ENCODE results near the gene CHST10. TPM values are rescaled to one million over a fixed set of nuclear protein-coding genes. Genes with fewer than 3 reads are reported as not detected.

Gene CHST10
- total and polyA plus RNA-seq, 7 donors, result 0.46 to 15.1 (median 6.8) TPM

- Histone ChIP-seq H3K9me3 (no peaks in the 10 kb centered on the region), H3K4me1 (peaks cover 0 to 9% (median 0%) of the 10 kb centered on the region in 4 donors), H3K27me3 (no peaks in the 10 kb centered on the region), H3K4me3 (no peak overlapping the region), H3K27ac (no peak overlapping the region), H3K36me3 (no peaks in the 10 kb centered on the region)
- no peak for DNase-seq
- 77 to 89% methylated on average over 5 of the region's 5 CpGs for WGBS, 2 donors
- no peak for TF ChIP-seq EP300 (IDR thresholded peaks at IDR 0.05)
- TF ChIP-seq POLR2AphosphoS5 (IDR thresholded peaks at IDR 0.05), result no peak
- TF ChIP-seq POLR2A (IDR thresholded peaks at IDR 0.05), result no peak
- no peak for TF ChIP-seq CTCF (IDR thresholded peaks at IDR 0.05)
- intact Hi-C loops (cut with DNase I), result no loop called here
Measured at GRCh38 chr2:100451092-100451491, 33.6 kb upstream of the CHST10 start.

GRCh38 chr2:100446696-100447095 is 29.2 kb upstream of the CHST10 start:
- intact Hi-C loops (cut with DNase I), result no loop called here
- no peaks in the 10 kb centered on the region for H3K27me3 ChIP-seq
- H3K36me3 ChIP-seq, result no peaks in the 10 kb centered on the region
- H3K27ac ChIP-seq, result no peak overlapping the region
- no peak overlapping the region for H3K4me3 ChIP-seq
- peaks cover 0 to 3% (median 0%) of the 10 kb centered on the region in 4 donors for H3K9me3 ChIP-seq
- no peaks in the 10 kb centered on the region for H3K4me1 ChIP-seq
- TF ChIP-seq POLR2AphosphoS5 (IDR thresholded peaks at IDR 0.05) (no peak), CTCF (IDR thresholded peaks at IDR 0.05) (no peak), POLR2A (IDR thresholded peaks at IDR 0.05) (no peak), EP300 (IDR thresholded peaks at IDR 0.05) (no peak)
- WGBS, 2 donors, result 64 to 70% methylated on average over 2 of the region's 2 CpGs
- no peak for DNase-seq

GRCh38 chr2:100437751-100438150 is 20.3 kb upstream of the CHST10 start:
- H3K4me3 ChIP-seq, result no peak overlapping the region
- H3K27ac ChIP-seq, result no peak overlapping the region
- intact Hi-C loops (cut with DNase I), result no loop called here
- no peaks in the 10 kb centered on the region for H3K27me3 ChIP-seq
- no peak for TF ChIP-seq CTCF (IDR thresholded peaks at IDR 0.05)
- no peak for TF ChIP-seq EP300 (IDR thresholded peaks at IDR 0.05)
- no peak for TF ChIP-seq POLR2A (IDR thresholded peaks at IDR 0.05)
- no peak for TF ChIP-seq POLR2AphosphoS5 (IDR thresholded peaks at IDR 0.05)
- WGBS, 2 donors, result 75 to 76% methylated on average over 8 of the region's 8 CpGs
- no peaks in the 10 kb centered on the region for H3K4me1 ChIP-seq
- H3K9me3 ChIP-seq, result no peaks in the 10 kb centered on the region
- no peaks in the 10 kb centered on the region for H3K36me3 ChIP-seq
- no peak for DNase-seq

- WGBS, 2 donors, result 34 to 43% methylated on average over 1 of the region's 1 CpG
- Histone ChIP-seq H3K4me3 (no peak overlapping the region), H3K36me3 (no peaks in the 10 kb centered on the region), H3K27ac (no peak overlapping the region), H3K27me3 (no peaks in the 10 kb centered on the region), H3K9me3 (no peaks in the 10 kb centered on the region), H3K4me1 (peaks cover 0 to 24% (median 4%) of the 10 kb centered on the region in 4 donors)
- TF ChIP-seq POLR2AphosphoS5 (IDR thresholded peaks at IDR 0.05), result no peak
- no peak for TF ChIP-seq POLR2A (IDR thresholded peaks at IDR 0.05)
- no peak for TF ChIP-seq CTCF (IDR thresholded peaks at IDR 0.05)
- no peak for TF ChIP-seq EP300 (IDR thresholded peaks at IDR 0.05)
- intact Hi-C loops (cut with DNase I), result no loop called here
- DNase-seq, result no peak
Measured at GRCh38 chr2:100429726-100430125, 12.3 kb upstream of the CHST10 start.

- Histone ChIP-seq H3K9me3 (no peaks in the 10 kb centered on the region), H3K4me3 (no peak overlapping the region), H3K4me1 (peaks cover 0 to 32% (median 9%) of the 10 kb centered on the region in 4 donors), H3K36me3 (no peaks in the 10 kb centered on the region), H3K27me3 (no peaks in the 10 kb centered on the region), H3K27ac (peak overlapping the region in 2 of 4 donors; percentile 27 to 55)
- 16 to 35% methylated on average over 11 of the region's 11 CpGs for WGBS, 2 donors
- intact Hi-C loops (cut with DNase I), result loop anchor here (2.0 kb wide), 1 partner anchor 135 kb away; the partner anchor contains the start of gene PDCL3
- peak; percentile 91 for DNase-seq
- TF ChIP-seq EP300 (IDR thresholded peaks at IDR 0.05), result no peak
- no peak for TF ChIP-seq POLR2A (IDR thresholded peaks at IDR 0.05)
- TF ChIP-seq CTCF (IDR thresholded peaks at IDR 0.05), result peak; percentile 27 to 57 (median 42)
- TF ChIP-seq POLR2AphosphoS5 (IDR thresholded peaks at IDR 0.05), result peak in 2 of 4 donors; percentile 16 to 41
Measured at GRCh38 chr2:100427627-100428258, 10.3 kb upstream of the CHST10 start.
